ENCODE data around the gene NUAK1. TPM values are rescaled to one million over a fixed set of nuclear protein-coding genes. Genes with fewer than 3 reads are reported as not detected.

The NUAK1 gene
- total RNA-seq, 4 donors from 2014 or later, result 13.8 to 38.6 (median 22.8) TPM

DNA sequence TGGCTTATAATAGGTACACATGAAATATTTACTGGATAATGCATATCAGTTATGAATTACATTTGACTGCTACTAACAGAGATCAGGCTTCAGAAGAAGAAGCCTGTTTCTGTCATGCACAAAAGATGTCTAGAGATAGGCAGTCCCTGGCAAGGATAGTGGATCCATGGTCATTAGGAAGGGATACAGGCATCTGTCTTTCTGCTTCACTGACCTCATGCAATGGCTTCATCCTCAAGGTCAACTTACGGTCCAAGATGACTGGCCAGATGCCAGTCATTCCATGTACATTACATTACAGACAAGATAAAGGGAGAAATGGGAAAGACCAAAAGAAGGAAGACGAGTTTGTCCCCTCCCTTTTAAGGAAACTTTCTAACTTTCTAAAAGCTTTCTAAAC lies 94.0 kb downstream of the NUAK1 start:
- TF ChIP-seq, protein P1, sequence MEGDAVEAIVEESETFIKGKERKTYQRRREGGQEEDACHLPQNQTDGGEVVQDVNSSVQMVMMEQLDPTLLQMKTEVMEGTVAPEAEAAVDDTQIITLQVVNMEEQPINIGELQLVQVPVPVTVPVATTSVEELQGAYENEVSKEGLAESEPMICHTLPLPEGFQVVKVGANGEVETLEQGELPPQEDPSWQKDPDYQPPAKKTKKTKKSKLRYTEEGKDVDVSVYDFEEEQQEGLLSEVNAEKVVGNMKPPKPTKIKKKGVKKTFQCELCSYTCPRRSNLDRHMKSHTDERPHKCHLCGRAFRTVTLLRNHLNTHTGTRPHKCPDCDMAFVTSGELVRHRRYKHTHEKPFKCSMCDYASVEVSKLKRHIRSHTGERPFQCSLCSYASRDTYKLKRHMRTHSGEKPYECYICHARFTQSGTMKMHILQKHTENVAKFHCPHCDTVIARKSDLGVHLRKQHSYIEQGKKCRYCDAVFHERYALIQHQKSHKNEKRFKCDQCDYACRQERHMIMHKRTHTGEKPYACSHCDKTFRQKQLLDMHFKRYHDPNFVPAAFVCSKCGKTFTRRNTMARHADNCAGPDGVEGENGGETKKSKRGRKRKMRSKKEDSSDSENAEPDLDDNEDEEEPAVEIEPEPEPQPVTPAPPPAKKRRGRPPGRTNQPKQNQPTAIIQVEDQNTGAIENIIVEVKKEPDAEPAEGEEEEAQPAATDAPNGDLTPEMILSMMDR (IDR thresholded peaks at IDR 0.05; ENCODE audit: low read depth), result no peak

DNA sequence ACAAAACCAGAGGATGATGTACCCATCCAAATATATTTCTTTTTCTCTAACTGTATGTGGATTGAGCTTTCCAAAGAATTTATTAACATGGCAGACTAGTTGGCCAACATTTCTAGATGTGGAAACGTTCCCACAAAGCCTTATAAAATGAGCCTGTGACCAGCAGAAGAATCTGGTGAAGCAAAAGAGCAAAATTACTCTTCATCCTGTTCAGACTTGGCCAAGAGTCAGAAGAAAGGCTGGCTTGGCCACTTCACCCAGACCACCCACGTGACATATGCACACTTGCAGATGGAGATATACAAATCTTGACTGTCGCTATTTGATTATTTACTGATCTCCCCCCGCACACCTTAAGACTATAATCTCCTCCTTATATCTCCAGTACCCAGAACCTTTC lies 96.7 kb downstream of the NUAK1 start:
- TF ChIP-seq, protein P1 (IDR thresholded peaks at IDR 0.05; ENCODE audit: low read depth), result no peak

DNA sequence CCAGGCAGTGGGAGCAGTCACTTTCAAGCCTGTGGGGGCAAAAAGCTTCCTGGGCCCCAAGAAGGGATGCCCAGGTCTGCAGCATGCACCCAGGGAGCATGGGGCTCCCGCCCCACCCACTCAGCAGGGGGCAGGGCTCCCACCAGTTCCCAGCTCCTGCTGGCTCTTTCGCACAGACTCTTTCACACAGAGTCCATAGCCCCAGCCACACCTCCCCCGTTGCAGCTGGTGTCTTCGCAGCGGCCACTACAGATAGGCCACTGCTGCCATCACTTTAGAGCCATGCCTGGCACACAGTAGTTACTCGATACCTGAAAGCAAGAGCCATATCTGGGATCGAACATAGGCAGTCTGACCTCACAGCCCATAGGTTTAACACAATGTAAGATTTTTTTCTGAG lies 98.2 kb downstream of the NUAK1 start:
- TF ChIP-seq, protein P1 (IDR thresholded peaks at IDR 0.05; ENCODE audit: low read depth), result no peak

DNA sequence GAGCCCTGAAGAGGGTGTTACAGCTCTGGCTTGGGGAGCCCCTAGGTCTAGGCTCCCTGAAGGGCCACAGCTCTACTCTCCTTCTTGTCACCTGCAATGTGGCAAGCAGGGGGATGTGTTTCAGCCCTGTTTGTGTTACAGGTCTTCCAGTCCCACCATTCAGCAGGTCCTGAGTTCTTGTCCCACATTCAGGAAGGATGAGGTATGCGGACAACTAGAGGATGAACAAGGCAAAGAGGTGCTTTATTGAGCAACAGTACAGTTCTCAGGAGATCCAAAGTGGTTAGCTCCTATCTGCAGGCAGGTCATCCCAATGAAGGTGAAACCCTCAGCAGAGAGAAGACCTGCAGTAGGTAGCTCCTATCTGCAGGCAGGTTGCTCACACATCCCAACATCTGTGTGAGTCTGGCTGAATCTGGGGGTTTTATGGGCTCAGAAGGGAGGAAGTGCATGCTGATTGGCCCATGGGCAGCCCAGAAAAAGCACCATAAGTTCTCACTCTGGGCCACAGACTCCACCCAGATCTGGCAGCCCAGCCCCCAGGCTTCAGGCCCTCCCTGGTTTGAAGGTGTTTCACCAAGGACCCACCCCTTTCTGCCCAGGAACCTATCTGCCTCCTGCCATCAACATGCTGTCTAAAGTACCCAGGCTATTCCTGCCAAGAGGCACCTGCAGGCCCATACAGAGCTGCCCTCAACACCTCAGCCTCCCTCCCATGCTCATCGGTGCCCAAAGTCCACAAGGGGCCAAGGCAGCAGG lies 98.9 kb downstream of the NUAK1 start:
- TF ChIP-seq, protein P1 (IDR thresholded peaks at IDR 0.05; ENCODE audit: low read depth), result no peak

DNA sequence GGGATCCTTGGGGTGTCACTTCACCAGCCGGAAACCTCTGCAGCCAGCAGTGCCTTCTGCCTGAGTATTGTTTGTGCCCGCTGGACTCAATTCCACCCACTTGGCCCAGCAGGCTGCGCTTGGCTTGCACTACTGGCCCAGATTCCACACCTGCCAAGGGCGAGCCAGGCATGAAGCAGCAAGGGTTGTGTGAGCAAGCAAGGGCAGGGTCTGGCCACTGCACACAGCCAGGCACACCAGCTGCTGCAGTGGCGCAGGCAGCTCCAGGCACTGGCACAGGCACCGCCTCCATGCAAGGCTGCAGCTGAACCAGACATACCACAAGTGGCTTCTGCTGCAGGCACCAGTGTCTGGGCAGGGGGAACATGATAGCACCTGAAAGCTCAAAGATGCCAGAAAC lies 99.5 kb downstream of the NUAK1 start:
- TF ChIP-seq, protein P1 (IDR thresholded peaks at IDR 0.05; ENCODE audit: low read depth), result no peak

DNA sequence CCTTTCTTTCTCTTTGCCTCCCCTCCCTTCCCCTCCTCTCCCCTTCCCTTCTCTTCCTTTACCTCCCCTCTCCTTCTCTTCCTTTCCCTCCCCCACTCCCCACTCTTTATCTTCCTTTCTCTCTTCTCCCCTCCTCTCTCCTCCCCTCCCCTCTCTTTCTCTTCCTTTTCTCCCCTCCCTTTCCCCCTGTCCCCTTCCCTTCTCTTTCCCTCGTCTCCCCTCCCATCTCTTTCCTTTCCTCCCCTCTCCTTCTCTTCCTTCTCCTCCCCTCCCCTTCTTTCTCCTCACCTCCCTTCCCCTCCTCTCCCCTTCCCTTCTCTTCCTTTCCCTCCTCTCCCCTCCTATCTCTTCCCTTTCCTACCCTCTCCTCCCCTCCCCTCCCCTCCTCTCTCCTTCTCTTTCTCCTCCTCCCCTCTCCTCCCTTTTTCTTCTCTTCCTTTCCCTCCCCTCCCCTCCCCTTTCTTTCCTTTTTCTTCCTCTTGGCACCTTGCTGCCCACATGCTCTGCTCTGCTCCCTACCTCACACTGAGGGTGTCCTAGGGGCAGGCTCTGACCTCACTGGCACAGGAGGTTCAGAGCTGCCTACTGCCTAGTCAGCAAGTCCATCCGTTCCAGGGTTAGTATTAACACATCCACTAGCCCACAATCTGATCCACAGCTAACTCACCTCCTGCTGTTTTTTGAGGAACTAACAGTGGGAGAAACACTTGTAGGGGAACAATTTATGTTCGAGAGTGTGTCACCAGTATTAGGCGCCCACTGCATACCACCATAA lies 101.0 kb downstream of the NUAK1 start:
- TF ChIP-seq, protein P1 (IDR thresholded peaks at IDR 0.05; ENCODE audit: low read depth), result no peak

DNA sequence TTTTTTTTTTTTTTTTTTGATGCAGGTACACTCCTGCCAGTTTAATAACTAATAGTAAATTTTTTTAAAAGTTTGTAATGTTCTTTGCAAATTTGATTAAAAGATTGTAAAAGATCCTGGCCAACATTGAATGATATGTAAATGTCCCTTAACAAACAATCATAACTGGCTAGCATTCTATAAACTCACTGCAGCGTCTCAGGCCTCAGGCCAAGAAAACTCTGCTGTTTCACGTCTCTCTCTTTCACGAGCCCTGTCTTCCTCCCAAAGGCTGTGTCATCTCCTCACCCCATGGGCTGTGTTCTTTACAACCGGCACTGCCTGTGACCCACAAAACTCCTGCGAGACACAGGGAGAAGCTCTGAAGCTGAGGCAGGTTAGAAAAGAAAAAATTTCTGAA lies 103.3 kb downstream of the NUAK1 start:
- TF ChIP-seq, protein P1 (IDR thresholded peaks at IDR 0.05; ENCODE audit: low read depth), result no peak

Measured in subcutaneous adipose tissue (tissue), 4 donors.